Measurements from ENCODE around the gene PRR20B.
"Not testable (repeated sequence)": the region's sequence is repeated elsewhere in the genome, so short reads cannot be mapped to it uniquely, and the experiment has no call there.

GRCh38 chr13:57148106-57148505, 818 bp downstream of the PRR20B start:
- TF ChIP-seq TAF1 (IDR thresholded peaks at IDR 0.05; ENCODE audit: low read depth, low read length); POLR2A (IDR thresholded peaks at IDR 0.05; ENCODE audit: low read depth, low read length); PAX5 (IDR thresholded peaks at IDR 0.05; ENCODE audit: insufficient read depth, low read length, severe bottlenecking); POLR2AphosphoS5 (IDR thresholded peaks at IDR 0.05; ENCODE audit: low read depth, low read length); SPI1 (IDR thresholded peaks at IDR 0.05; ENCODE audit: low read depth, low read length); POU2F2 (IDR thresholded peaks at IDR 0.05; ENCODE audit: low read depth, low read length): not testable (repeated sequence)
